WI38 (cell line): ENCODE measurements around the gene MBLAC2.

Source experiments
- H3K4me3 ChIP-seq: 2 replicates; pipeline ENCODE4 v1.5.1; 2011; ENCODE audit warnings: low read depth, mild to moderate bottlenecking, control low read depth, low read length
- CTCF ChIP-seq: IDR thresholded peaks from 2 replicates; pipeline ENCODE4 v1.5.1; 2012; ENCODE audit warnings: low read depth, mild to moderate bottlenecking, control low read depth, low read length

The MBLAC2 gene

DNA sequence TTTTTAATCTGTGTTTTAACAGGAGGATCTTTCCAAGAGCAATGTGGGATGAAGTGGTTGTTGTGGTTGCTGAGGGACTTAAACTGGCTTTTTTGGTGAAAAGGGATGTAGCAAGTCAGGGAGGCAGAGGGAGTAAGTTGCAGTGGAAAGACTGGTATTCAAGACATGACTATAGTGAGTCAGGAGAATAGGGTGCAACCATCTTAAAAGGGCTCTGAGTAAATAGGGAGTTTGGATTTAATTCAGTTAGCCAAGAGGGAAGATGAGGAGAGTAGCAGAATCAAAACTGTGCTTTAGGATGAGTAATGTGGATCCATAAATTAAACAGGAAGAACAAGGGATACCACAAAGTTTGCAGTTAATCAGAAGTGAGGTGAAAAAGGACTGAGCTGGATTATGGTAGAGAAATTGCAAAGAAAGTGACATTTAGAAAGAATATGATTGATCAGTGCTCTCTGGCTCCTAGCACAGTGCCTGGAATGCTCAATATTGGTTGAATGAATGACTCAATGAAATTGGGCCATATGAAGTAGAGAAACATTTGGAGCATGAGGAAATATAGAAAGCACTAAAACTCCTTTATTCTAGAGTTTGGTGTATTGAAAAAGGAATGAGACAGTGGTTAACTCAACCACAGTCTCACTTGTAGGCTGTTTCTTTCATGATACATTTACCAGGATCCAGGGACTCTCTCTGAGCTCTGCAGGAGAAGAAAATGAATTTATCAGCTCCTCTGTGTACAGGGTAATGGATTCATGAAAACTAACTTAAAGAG is 5.2 kb upstream of the MBLAC2 start:
- no peak overlapping the region for H3K4me3 ChIP-seq
- TF ChIP-seq CTCF = no peak

GRCh38 chr5:90477621-90478215 is 3.1 kb upstream of the MBLAC2 start:
- peak overlapping the region; percentile 5 for H3K4me3 ChIP-seq

DNA sequence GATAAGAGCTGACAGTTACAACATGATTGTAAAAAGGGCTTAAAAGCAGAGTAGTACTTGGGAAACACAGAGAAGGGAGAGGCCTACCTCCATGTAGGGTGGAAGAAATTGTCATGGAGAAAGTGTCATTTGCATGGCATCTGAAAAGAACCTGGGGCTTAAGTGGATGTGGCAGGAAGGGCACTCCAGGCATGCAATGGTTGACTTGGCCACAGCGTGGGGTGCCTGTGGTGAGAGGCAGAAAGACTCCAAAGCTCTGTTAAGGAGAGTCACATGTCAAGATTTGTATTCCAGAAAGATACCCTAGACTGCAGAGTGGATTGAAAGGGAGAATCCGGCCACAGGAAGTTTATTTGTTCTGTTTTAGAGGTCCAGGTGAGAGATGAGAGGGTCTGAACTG is 2.5 kb upstream of the MBLAC2 start:
- H3K4me3 ChIP-seq = no peak overlapping the region
- TF ChIP-seq CTCF = 0 out of 2 replicates have a peak, but pooled peaks have one; percentile 2

More at GRCh38 chr5:90477621-90478215, 3.1 kb upstream of the MBLAC2 start:
- no peak for TF ChIP-seq CTCF

DNA sequence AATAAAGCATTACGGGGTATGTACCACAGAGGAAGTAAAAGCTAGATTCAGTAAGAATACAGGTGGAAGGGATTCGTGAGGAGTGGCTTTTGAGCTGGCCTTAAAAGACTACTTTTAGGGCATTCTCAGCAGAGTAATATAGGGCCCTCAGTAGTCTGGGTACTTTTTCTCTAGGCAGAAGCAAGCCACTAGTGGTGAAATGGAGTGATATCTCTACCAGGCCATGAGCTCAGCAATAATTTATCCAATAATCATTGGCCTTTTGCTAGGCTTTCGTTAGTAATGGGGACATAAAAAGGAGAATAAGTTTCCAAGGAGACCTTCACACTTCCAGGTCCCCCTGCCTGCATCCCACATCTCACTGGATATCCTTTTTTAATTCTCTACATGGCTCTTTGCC is 1.8 kb upstream of the MBLAC2 start:
- TF ChIP-seq CTCF = no peak
- no peak overlapping the region for H3K4me3 ChIP-seq

- TF ChIP-seq CTCF = no peak
- H3K4me3 ChIP-seq = peak overlapping the region; percentile 85
Observed at GRCh38 chr5:90475436-90475980, 937 bp upstream of the MBLAC2 start.

- TF ChIP-seq CTCF = no peak
Observed at GRCh38 chr5:90473396-90474234, 956 bp downstream of the MBLAC2 start.

More at GRCh38 chr5:90473396-90474234, 956 bp downstream of the MBLAC2 start:
- peak overlapping the region; percentile 85 for H3K4me3 ChIP-seq
